Non-pigmented ciliary epithelial cell (primary cell): ENCODE results near the gene PHEX.

ENCODE experiments used
- DNase-seq: peaks from one replicate; pipeline ENCODE4 v3.0.0-alpha.2; 2010; ENCODE audit warnings: low read depth

Gene PHEX

GRCh38 chrX:22148565-22148964 lies 116.4 kb downstream of the PHEX start:
- no peak for DNase-seq

GRCh38 chrX:22150371-22150770 lies 118.2 kb downstream of the PHEX start:
- no peak for DNase-seq

GRCh38 chrX:22155126-22155525 lies 123.0 kb downstream of the PHEX start:
- no peak for DNase-seq

GRCh38 chrX:22159071-22159470 lies 126.9 kb downstream of the PHEX start:
- no peak for DNase-seq

GRCh38 chrX:22163326-22163725 lies 131.2 kb downstream of the PHEX start:
- DNase-seq: no peak

- DNase-seq: no peak
Measured at GRCh38 chrX:22164770-22165388, 132.8 kb downstream of the PHEX start.

GRCh38 chrX:22165732-22166457 lies 133.8 kb downstream of the PHEX start:
- DNase-seq: no peak

GRCh38 chrX:22171287-22172060 lies 139.3 kb downstream of the PHEX start:
- DNase-seq: no peak

GRCh38 chrX:22173966-22174365 lies 141.8 kb downstream of the PHEX start:
- no peak for DNase-seq

- DNase-seq: no peak
Measured at GRCh38 chrX:22177950-22178515, 145.9 kb downstream of the PHEX start.

- no peak for DNase-seq
Measured at GRCh38 chrX:22184096-22184495, 152.0 kb downstream of the PHEX start.

GRCh38 chrX:22186165-22186564 lies 154.0 kb downstream of the PHEX start:
- DNase-seq: no peak

GRCh38 chrX:22192419-22193060 lies 160.4 kb downstream of the PHEX start:
- DNase-seq: peak; percentile 2

- DNase-seq: no peak
Measured at GRCh38 chrX:22193851-22194659, 161.9 kb downstream of the PHEX start.

- DNase-seq: no peak
Measured at GRCh38 chrX:22194660-22194945, 162.5 kb downstream of the PHEX start.

GRCh38 chrX:22196149-22196548 lies 164.0 kb downstream of the PHEX start:
- no peak for DNase-seq

- no peak for DNase-seq
Measured at GRCh38 chrX:22202251-22202650, 170.1 kb downstream of the PHEX start.

GRCh38 chrX:22203186-22203585 lies 171.1 kb downstream of the PHEX start:
- no peak for DNase-seq

GRCh38 chrX:22206781-22207180 lies 174.7 kb downstream of the PHEX start:
- DNase-seq: no peak

- peak; percentile 54 for DNase-seq
Measured at GRCh38 chrX:22220941-22221340, 188.8 kb downstream of the PHEX start.

GRCh38 chrX:22234380-22234779 lies 202.3 kb downstream of the PHEX start:
- DNase-seq: no peak

GRCh38 chrX:22237479-22237878 lies 205.4 kb downstream of the PHEX start:
- no peak for DNase-seq
